Omental fat pad (tissue), 4 donors: ENCODE measurements around the gene APOLD1. TPM values are rescaled to one million over a fixed set of nuclear protein-coding genes. Genes with fewer than 3 reads are reported as not detected.

Experiments
- ATAC-seq: fragments of 150-250 bp; one replicate; pipeline ENCODE4 v1.9.1; 2016; ENCODE audit warnings: mild to moderate bottlenecking, moderate library complexity; ENCODE audit not compliant: low FRiP score
- DNase-seq: peaks from one replicate; pipeline ENCODE4 v3.0.0-alpha.2; 2019; ENCODE audit warnings: low spot score
- CTCF ChIP-seq, 3 donors: fragments of 450-650 bp; IDR thresholded peaks; one replicate each; pipeline ENCODE4 v1.5.1; 2016 to 2017; ENCODE audit warnings: antibody characterized with exemption in 3 of 3, mild to moderate bottlenecking in 3 of 3, moderate library complexity in 2 of 3
- total RNA-seq, 4 donors: library from RNA; depleted of rRNA; stranded (reverse); fragments of >200 nt; gene quantifications; one replicate each; pipeline ENCODE4 v1.1.0, GENCODE V29; 2016

The APOLD1 gene
- total RNA-seq, 4 donors from 2014 or later: 96.4 to 336 (median 119) TPM

GRCh38 chr12:12747278-12747677, 38.2 kb upstream of the APOLD1 start:
- ATAC-seq (no peak), DNase-seq (no peak)
- TF ChIP-seq CTCF (IDR thresholded peaks at IDR 0.05): no peak

- DNase-seq (no peak), ATAC-seq (no peak)
- TF ChIP-seq CTCF (IDR thresholded peaks at IDR 0.05): no peak
These were observed 37.4 kb upstream of the APOLD1 start for GRCh38 chr12:12748044-12748443.

GRCh38 chr12:12749433-12749832, 36.0 kb upstream of the APOLD1 start:
- ATAC-seq (peak; percentile 48), DNase-seq (no peak)
- TF ChIP-seq CTCF (IDR thresholded peaks at IDR 0.05): no peak

GRCh38 chr12:12755923-12756322, 29.5 kb upstream of the APOLD1 start:
- TF ChIP-seq CTCF (IDR thresholded peaks at IDR 0.05): no peak
- no peak for ATAC-seq
- DNase-seq: no peak

- no peak for DNase-seq
- no peak for ATAC-seq
- no peak for TF ChIP-seq CTCF (IDR thresholded peaks at IDR 0.05)
These were observed 28.3 kb upstream of the APOLD1 start for GRCh38 chr12:12757121-12757520.

- TF ChIP-seq CTCF (IDR thresholded peaks at IDR 0.05): no peak
- no peak for ATAC-seq
These were observed 26.1 kb upstream of the APOLD1 start for GRCh38 chr12:12759234-12759915.

GRCh38 chr12:12764824-12765223, 20.6 kb upstream of the APOLD1 start:
- no peak for DNase-seq
- no peak for ATAC-seq
- TF ChIP-seq CTCF (IDR thresholded peaks at IDR 0.05): no peak

More at GRCh38 chr12:12759234-12759915, 26.1 kb upstream of the APOLD1 start:
- no peak for DNase-seq
